GM12878 (cell line): Measurements from ENCODE around the gene CAPZB.

Source experiments
- CREB1 ChIP-seq: IDR thresholded peaks from 2 replicates; pipeline ENCODE4 v1.6.1; 2012; ENCODE audit warnings: low read depth, mild to moderate bottlenecking, inconsistent platforms
- MYC ChIP-seq: IDR thresholded peaks from 2 replicates; pipeline ENCODE4 v1.6.1; 2011; ENCODE audit warnings: mild to moderate bottlenecking, low read length, moderate library complexity, inconsistent platforms; ENCODE audit not compliant: insufficient read depth, insufficient replicate concordance, insufficient read length, severe bottlenecking
- POLR2A ChIP-seq: IDR thresholded peaks from 2 replicates; pipeline ENCODE4 v1.6.1; 2011; ENCODE audit warnings: low read depth, mild to moderate bottlenecking, low read length
- POLR2AphosphoS5 ChIP-seq: IDR thresholded peaks from 2 replicates; pipeline ENCODE4 v1.6.1; 2011; ENCODE audit warnings: mild to moderate bottlenecking, low read length, inconsistent platforms
- SIN3A ChIP-seq: IDR thresholded peaks from 2 replicates; pipeline ENCODE4 v1.6.1; 2012; ENCODE audit warnings: low read depth, low read length, improper control_type of control experiment
- USF2 ChIP-seq: IDR thresholded peaks from 2 replicates; pipeline ENCODE4 v1.6.1; 2011; ENCODE audit warnings: low read depth, low read length, improper control_type of control experiment, borderline replicate concordance

DNA sequence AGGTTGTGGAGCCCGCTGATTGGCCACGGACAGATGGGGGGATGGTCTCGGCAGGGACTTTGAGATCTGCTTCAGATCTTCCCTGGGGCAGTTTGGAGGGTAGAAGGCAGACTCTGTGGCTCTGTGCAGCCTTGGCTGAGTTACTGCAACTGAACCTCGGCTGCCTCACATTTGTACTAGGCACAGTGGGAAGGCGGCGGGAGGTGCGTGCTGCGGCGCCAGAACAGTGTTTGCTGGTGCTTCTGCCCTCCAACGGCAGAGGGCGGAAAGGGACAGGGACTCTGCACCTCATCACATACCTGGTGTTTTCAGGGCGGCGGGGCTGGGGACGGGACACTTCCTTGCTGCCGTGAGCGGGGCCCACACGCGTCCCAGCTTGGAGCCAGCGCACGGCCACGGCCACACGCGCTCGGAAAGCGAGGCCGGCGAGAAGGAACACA, 147.0 kb downstream of the CAPZB start:
- TF ChIP-seq POLR2A (no peak), SIN3A (no peak), POLR2AphosphoS5 (no peak), MYC (no peak), CREB1 (no peak), USF2 (no peak)
